HEK293 (cell line): ENCODE measurements around the gene CAP1.

Experiments
- CTCF ChIA-PET: fragments of 350-600 bp; formaldehyde crosslinking; extraction: SDS; loops from one replicate; lab custom pipeline; 2021; ENCODE audit warnings: antibody characterized with exemption; lab: Yijun Ruan, JAX
- POLR2A ChIA-PET: fragments of 300-600 bp; formaldehyde crosslinking; extraction: SDS; loops from one replicate; lab custom pipeline; 2020; ENCODE audit warnings: antibody characterized with exemption, inconsistent platforms; lab: Yijun Ruan, JAX
- H3K27ac ChIP-seq: fragments of 200-500 bp; sonication (Bioruptor generic); 2 replicates; pipeline ENCODE4 v1.5.1; 2014; ENCODE audit warnings: low read depth, low read length, control low read depth, inconsistent platforms; ENCODE audit errors: extremely low read depth
- H3K36me3 ChIP-seq, 2 experiments: fragments of 200-500 bp in 1 of 2; sonication (Bioruptor generic) in 1 of 2; 1 replicate in 1 of 2; 2 replicates in 1 of 2; pipeline ENCODE4 v1.5.1; 2014 to 2017; ENCODE audit warnings: inconsistent platforms in 2 of 2, low read length in 2 of 2; ENCODE audit not compliant: control insufficient read depth in 2 of 2, insufficient read depth in 1 of 2
- H3K4me1 ChIP-seq: fragments of 200-500 bp; sonication (Bioruptor generic); 2 replicates; pipeline ENCODE4 v1.5.1; 2014; ENCODE audit warnings: mild to moderate bottlenecking, low read length, inconsistent platforms; ENCODE audit not compliant: control insufficient read depth, insufficient read depth
- H3K4me3 ChIP-seq: 2 replicates; pipeline ENCODE4 v1.5.1; 2011; ENCODE audit warnings: low read depth, mild to moderate bottlenecking, control low read depth, low read length, moderate library complexity
- H3K9me3 ChIP-seq: fragments of 200-500 bp; sonication (Bioruptor generic); 2 replicates; pipeline ENCODE4 v1.5.1; 2014; ENCODE audit warnings: low read depth, low read length, inconsistent platforms; ENCODE audit not compliant: control insufficient read depth, insufficient read depth
- HOXC10 ChIP-seq: sonication (generic); formaldehyde crosslinking; IDR thresholded peaks from 2 replicates; pipeline ENCODE4 v1.8.1; 2023; ENCODE audit warnings: mild to moderate bottlenecking, missing genetic modification reagents
- MYNN ChIP-seq: fragments of 450-650 bp; formaldehyde crosslinking; IDR thresholded peaks from 2 replicates; pipeline ENCODE4 v1.5.1; 2016; ENCODE audit warnings: missing biosample characterization, missing genetic modification characterization, borderline replicate concordance
- OVOL3 ChIP-seq: fragments of 450-650 bp; formaldehyde crosslinking; IDR thresholded peaks from 2 replicates; pipeline ENCODE4 v1.5.1; 2016; ENCODE audit warnings: missing biosample characterization, missing genetic modification characterization
- ZBTB20 ChIP-seq: fragments of 450-650 bp; formaldehyde crosslinking; IDR thresholded peaks from 2 replicates; pipeline ENCODE4 v1.5.1; 2016; ENCODE audit warnings: missing biosample characterization, missing genetic modification characterization
- ZBTB48 ChIP-seq: fragments of 450-650 bp; formaldehyde crosslinking; IDR thresholded peaks from 2 replicates; pipeline ENCODE4 v1.5.1; 2016; ENCODE audit warnings: missing biosample characterization, missing genetic modification characterization
- ZNF121 ChIP-seq: fragments of 450-650 bp; formaldehyde crosslinking; IDR thresholded peaks from 2 replicates; pipeline ENCODE4 v1.5.1; 2016; ENCODE audit warnings: missing biosample characterization, missing genetic modification characterization
- ZNF175 ChIP-seq: fragments of 450-650 bp; formaldehyde crosslinking; IDR thresholded peaks from 2 replicates; pipeline ENCODE4 v1.5.1; 2016; ENCODE audit warnings: missing biosample characterization, missing genetic modification characterization
- ZNF214 ChIP-seq: fragments of 450-650 bp; formaldehyde crosslinking; IDR thresholded peaks from 2 replicates; pipeline ENCODE4 v1.5.1; 2017; ENCODE audit warnings: missing biosample characterization, mild to moderate bottlenecking, missing genetic modification characterization, borderline replicate concordance
- ZNF248 ChIP-seq: fragments of 450-650 bp; formaldehyde crosslinking; IDR thresholded peaks from 2 replicates; pipeline ENCODE4 v1.5.1; 2017; ENCODE audit warnings: missing biosample characterization, missing genetic modification characterization
- ZNF391 ChIP-seq: fragments of 450-650 bp; formaldehyde crosslinking; IDR thresholded peaks from 2 replicates; pipeline ENCODE4 v1.5.1; 2016; ENCODE audit warnings: low read depth, missing biosample characterization, missing genetic modification characterization, borderline replicate concordance
- ZNF510 ChIP-seq: fragments of 450-650 bp; formaldehyde crosslinking; IDR thresholded peaks from 2 replicates; pipeline ENCODE4 v1.5.1; 2018; ENCODE audit warnings: mild to moderate bottlenecking, missing genetic modification characterization, missing biosample characterization; ENCODE audit not compliant: insufficient replicate concordance
- ZNF571 ChIP-seq: fragments of 450-650 bp; formaldehyde crosslinking; IDR thresholded peaks from 2 replicates; pipeline ENCODE4 v1.5.0; 2017; ENCODE audit warnings: missing biosample characterization, missing genetic modification characterization
- ZNF76 ChIP-seq: fragments of 450-650 bp; formaldehyde crosslinking; IDR thresholded peaks from 2 replicates; pipeline ENCODE4; 2016; ENCODE audit warnings: low read depth, missing biosample characterization, missing genetic modification characterization, borderline replicate concordance
- ZNF785 ChIP-seq: fragments of 450-650 bp; formaldehyde crosslinking; IDR thresholded peaks from 2 replicates; pipeline ENCODE4 v1.5.1; 2016; ENCODE audit warnings: missing biosample characterization, missing genetic modification characterization
- TF ChIP-seq, protein P1 (sequence below): fragments of 450-650 bp; formaldehyde crosslinking; IDR thresholded peaks from 2 replicates; pipeline ENCODE4 v1.5.1; 2016; ENCODE audit warnings: missing biosample characterization, missing genetic modification characterization
- TF ChIP-seq, protein P2 (sequence below): fragments of 450-650 bp; formaldehyde crosslinking; IDR thresholded peaks from 2 replicates; pipeline ENCODE4 v1.5.1; 2017; ENCODE audit warnings: missing biosample characterization, missing genetic modification characterization
- TF ChIP-seq, protein P3 (sequence below): fragments of 450-650 bp; formaldehyde crosslinking; conservative IDR thresholded peaks from 2 replicates; pipeline ENCODE4 v1.5.1; 2016; ENCODE audit warnings: low read depth, missing biosample characterization, missing genetic modification characterization
- TF ChIP-seq, protein P4 (sequence below): fragments of 450-650 bp; formaldehyde crosslinking; IDR thresholded peaks from 2 replicates; pipeline ENCODE4 v1.5.1; 2017; ENCODE audit warnings: missing biosample characterization, mild to moderate bottlenecking, missing genetic modification characterization, moderate library complexity

The CAP1 gene

DNA sequence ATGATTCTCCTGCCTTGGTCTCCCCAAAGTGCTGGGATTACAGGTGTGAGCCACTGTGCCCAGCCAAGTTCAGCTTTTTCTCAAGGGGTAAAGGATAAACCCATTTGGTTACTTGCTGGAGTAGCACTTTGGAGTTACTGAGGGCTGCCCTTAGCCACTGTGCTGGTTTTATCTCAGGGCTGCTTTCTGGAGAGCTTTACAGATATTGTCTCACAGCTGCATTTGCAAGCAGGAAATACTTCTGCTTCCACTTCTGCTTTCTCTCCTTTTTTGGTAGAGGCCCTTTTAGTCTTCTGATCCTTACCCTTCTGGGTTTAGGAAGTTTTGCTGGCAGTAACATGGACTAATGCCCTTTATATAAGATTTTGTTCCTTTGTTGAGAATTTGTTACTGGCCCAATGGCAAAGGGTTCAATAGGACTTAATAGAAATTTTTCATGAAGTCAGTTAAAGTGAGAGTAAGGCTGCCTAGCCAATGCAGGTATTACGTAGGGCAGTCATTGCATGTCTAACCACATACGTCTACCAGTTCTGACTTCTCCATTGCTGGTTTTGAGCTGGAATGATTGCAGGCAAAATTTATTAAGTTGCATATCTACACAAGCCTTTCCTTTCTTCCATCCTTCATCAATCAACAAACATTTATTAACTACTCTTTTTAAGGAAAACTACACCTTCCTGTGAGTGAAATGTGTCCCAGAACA is 24.4 kb downstream of the CAP1 start:
- Histone ChIP-seq H3K9me3 (no peaks in the 10 kb centered on the region), H3K36me3 (peaks cover 76 to 98% of the 10 kb centered on the region in 2 experiments), H3K4me1 (no peaks in the 10 kb centered on the region), H3K4me3 (no peak overlapping the region), H3K27ac (no peak overlapping the region)
- ChIA-PET CTCF (interaction anchor here (0.6 to 1.4 kb wide), 5 partner anchors 13 to 273 kb away, joined by 3 to 4 read pairs (median 3); no protein-coding TSS in a partner anchor), POLR2A (no interaction called here)
- TF ChIP-seq OVOL3 (tag by site-specific recombination) (no peak), ZNF571 (no peak), ZNF121 (tag by site-specific recombination) (no peak), ZNF785 (tag by site-specific recombination) (no peak), ZBTB20 (tag by site-specific recombination) (no peak), ZNF510 (tag by site-specific recombination) (no peak), ZNF76 (no peak), MYNN (tag by site-specific recombination) (no peak), ZNF175 (tag by site-specific recombination) (no peak), ZNF214 (tag by site-specific recombination) (no peak), HOXC10 (CRISPR knock-in tag) (no peak), ZBTB48 (tag by site-specific recombination) (no peak), ZNF391 (tag by site-specific recombination) (no peak), ZNF248 (tag by site-specific recombination) (no peak)
- TF ChIP-seq, protein P1, sequence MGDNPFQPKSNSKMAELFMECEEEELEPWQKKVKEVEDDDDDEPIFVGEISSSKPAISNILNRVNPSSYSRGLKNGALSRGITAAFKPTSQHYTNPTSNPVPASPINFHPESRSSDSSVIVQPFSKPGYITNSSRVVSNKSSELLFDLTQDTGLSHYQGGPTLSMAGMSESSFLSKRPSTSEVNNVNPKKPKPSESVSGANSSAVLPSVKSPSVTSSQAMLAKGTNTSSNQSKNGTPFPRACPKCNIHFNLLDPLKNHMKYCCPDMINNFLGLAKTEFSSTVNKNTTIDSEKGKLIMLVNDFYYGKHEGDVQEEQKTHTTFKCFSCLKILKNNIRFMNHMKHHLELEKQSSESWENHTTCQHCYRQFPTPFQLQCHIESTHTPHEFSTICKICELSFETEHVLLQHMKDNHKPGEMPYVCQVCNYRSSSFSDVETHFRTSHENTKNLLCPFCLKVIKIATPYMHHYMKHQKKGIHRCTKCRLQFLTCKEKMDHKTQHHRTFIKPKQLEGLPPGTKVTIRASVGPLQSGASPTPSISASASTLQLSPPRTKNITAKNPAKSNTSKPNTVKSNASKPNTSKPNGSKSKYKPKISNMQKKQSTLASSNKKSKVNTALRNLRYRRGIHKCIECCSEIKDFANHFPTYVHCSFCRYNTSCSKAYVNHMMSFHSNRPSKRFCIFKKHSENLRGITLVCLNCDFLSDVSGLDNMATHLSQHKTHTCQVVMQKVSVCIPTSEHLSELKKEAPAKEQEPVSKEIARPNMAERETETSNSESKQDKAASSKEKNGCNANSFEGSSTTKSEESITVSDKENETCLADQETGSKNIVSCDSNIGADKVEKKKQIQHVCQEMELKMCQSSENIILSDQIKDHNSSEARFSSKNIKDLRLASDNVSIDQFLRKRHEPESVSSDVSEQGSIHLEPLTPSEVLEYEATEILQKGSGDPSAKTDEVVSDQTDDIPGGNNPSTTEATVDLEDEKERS: no peak
- TF ChIP-seq, protein P2, sequence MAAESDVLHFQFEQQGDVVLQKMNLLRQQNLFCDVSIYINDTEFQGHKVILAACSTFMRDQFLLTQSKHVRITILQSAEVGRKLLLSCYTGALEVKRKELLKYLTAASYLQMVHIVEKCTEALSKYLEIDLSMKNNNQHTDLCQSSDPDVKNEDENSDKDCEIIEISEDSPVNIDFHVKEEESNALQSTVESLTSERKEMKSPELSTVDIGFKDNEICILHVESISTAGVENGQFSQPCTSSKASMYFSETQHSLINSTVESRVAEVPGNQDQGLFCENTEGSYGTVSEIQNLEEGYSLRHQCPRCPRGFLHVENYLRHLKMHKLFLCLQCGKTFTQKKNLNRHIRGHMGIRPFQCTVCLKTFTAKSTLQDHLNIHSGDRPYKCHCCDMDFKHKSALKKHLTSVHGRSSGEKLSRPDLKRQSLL (tag by site-specific recombination): no peak
- TF ChIP-seq, protein P3, sequence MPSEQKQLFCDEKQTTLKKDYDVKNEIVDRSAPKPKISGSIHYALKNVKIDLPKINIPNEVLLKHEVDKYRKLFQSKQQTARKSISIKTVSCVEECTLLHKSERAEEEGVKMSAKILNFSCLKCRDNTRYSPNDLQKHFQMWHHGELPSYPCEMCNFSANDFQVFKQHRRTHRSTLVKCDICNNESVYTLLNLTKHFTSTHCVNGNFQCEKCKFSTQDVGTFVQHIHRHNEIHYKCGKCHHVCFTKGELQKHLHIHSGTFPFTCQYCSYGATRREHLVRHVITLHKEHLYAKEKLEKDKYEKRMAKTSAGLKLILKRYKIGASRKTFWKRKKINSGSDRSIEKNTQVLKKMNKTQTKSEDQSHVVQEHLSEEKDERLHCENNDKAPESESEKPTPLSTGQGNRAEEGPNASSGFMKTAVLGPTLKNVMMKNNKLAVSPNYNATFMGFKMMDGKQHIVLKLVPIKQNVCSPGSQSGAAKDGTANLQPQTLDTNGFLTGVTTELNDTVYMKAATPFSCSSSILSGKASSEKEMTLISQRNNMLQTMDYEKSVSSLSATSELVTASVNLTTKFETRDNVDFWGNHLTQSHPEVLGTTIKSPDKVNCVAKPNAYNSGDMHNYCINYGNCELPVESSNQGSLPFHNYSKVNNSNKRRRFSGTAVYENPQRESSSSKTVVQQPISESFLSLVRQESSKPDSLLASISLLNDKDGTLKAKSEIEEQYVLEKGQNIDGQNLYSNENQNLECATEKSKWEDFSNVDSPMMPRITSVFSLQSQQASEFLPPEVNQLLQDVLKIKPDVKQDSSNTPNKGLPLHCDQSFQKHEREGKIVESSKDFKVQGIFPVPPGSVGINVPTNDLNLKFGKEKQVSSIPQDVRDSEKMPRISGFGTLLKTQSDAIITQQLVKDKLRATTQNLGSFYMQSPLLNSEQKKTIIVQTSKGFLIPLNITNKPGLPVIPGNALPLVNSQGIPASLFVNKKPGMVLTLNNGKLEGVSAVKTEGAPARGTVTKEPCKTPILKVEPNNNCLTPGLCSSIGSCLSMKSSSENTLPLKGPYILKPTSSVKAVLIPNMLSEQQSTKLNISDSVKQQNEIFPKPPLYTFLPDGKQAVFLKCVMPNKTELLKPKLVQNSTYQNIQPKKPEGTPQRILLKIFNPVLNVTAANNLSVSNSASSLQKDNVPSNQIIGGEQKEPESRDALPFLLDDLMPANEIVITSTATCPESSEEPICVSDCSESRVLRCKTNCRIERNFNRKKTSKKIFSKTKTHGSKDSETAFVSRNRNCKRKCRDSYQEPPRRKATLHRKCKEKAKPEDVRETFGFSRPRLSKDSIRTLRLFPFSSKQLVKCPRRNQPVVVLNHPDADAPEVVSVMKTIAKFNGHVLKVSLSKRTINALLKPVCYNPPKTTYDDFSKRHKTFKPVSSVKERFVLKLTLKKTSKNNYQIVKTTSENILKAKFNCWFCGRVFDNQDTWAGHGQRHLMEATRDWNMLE: no peak
- TF ChIP-seq, protein P4, sequence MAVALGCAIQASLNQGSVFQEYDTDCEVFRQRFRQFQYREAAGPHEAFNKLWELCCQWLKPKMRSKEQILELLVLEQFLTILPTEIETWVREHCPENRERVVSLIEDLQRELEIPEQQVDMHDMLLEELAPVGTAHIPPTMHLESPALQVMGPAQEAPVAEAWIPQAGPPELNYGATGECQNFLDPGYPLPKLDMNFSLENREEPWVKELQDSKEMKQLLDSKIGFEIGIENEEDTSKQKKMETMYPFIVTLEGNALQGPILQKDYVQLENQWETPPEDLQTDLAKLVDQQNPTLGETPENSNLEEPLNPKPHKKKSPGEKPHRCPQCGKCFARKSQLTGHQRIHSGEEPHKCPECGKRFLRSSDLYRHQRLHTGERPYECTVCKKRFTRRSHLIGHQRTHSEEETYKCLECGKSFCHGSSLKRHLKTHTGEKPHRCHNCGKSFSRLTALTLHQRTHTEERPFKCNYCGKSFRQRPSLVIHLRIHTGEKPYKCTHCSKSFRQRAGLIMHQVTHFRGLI (tag by site-specific recombination): no peak
